Measurements from ENCODE around the gene STK32C.
"Not testable (repeated sequence)": the region's sequence is repeated elsewhere in the genome, so short reads cannot be mapped to it uniquely, and the experiment has no call there.

The STK32C gene

GRCh38 chr10:132267916-132268315 lies 39.8 kb downstream of the STK32C start:
- DNase-seq (ENCODE audit: low read depth in 2 of 2), result not testable (repeated sequence)

GRCh38 chr10:132266594-132267161 lies 41.1 kb downstream of the STK32C start:
- DNase-seq (ENCODE audit: low read depth in 2 of 2), result no peak

- no peak for DNase-seq (ENCODE audit: low read depth in 2 of 2)
Observed at GRCh38 chr10:132265890-132266496, 41.8 kb downstream of the STK32C start.

GRCh38 chr10:132264966-132265889 lies 42.5 kb downstream of the STK32C start:
- no peak for DNase-seq (ENCODE audit: low read depth in 2 of 2)

- DNase-seq (ENCODE audit: low read depth in 2 of 2), result no peak
Observed at GRCh38 chr10:132264306-132264950, 43.3 kb downstream of the STK32C start.

GRCh38 chr10:132263866-132264265 lies 43.9 kb downstream of the STK32C start:
- DNase-seq (ENCODE audit: low read depth in 2 of 2), result no peak

GRCh38 chr10:132259702-132260482 lies 47.9 kb downstream of the STK32C start:
- no peak for DNase-seq (ENCODE audit: low read depth in 2 of 2)

GRCh38 chr10:132258423-132258822 lies 49.3 kb downstream of the STK32C start:
- no peak for DNase-seq (ENCODE audit: low read depth in 2 of 2)

GRCh38 chr10:132257907-132258306 lies 49.8 kb downstream of the STK32C start:
- no peak for DNase-seq (ENCODE audit: low read depth in 2 of 2)

GRCh38 chr10:132257271-132257670 lies 50.5 kb downstream of the STK32C start:
- peak; percentile 7 to 24 for DNase-seq (ENCODE audit: low read depth in 2 of 2)

GRCh38 chr10:132256866-132257265 lies 50.9 kb downstream of the STK32C start:
- no peak for DNase-seq (ENCODE audit: low read depth in 2 of 2)

GRCh38 chr10:132255489-132256344 lies 52.0 kb downstream of the STK32C start:
- no peak for DNase-seq (ENCODE audit: low read depth in 2 of 2)

- DNase-seq (ENCODE audit: low read depth in 2 of 2), result no peak
Observed at GRCh38 chr10:132254841-132255240, 52.9 kb downstream of the STK32C start.

- DNase-seq (ENCODE audit: low read depth in 2 of 2), result no peak
Observed at GRCh38 chr10:132253092-132253687, 54.6 kb downstream of the STK32C start.

- no peak for DNase-seq (ENCODE audit: low read depth in 2 of 2)
Observed at GRCh38 chr10:132252412-132252811, 55.3 kb downstream of the STK32C start.

GRCh38 chr10:132251928-132252327 lies 55.8 kb downstream of the STK32C start:
- no peak for DNase-seq (ENCODE audit: low read depth in 2 of 2)

GRCh38 chr10:132250481-132251475 lies 57.0 kb downstream of the STK32C start:
- no peak for DNase-seq (ENCODE audit: low read depth in 2 of 2)

- DNase-seq (ENCODE audit: low read depth in 2 of 2), result no peak
Observed at GRCh38 chr10:132249824-132250375, 57.9 kb downstream of the STK32C start.

Data from stimulated activated CD4-positive, alpha-beta T cell treated with anti-CD3 and anti-CD28 coated beads, Interleukin-4, amount 100 ng/mL, for 48 hours (primary cell).